Stimulated activated CD8-positive, alpha-beta memory T cell treated with anti-CD3 and anti-CD28 coated beads, Interleukin-12 subunit alpha, Interleukin-12 subunit beta, amount 100 ng/mL, for 24 hours (primary cell): Measurements from ENCODE around the gene SCAF1.

Experiments
- DNase-seq: peaks from one replicate; pipeline ENCODE4 v3.0.0-alpha.2; 2020; ENCODE audit errors: extremely low read depth

SCAF1 gene

GRCh38 chr19:49643466-49643865 is 1.5 kb downstream of the SCAF1 start:
- no peak for DNase-seq

- no peak for DNase-seq
Observed at GRCh38 chr19:49645592-49645991, 3.6 kb downstream of the SCAF1 start.

- DNase-seq = no peak
Observed at GRCh38 chr19:49645995-49646394, 4.0 kb downstream of the SCAF1 start.

- no peak for DNase-seq
Observed at GRCh38 chr19:49646586-49646985, 4.6 kb downstream of the SCAF1 start.

GRCh38 chr19:49651029-49651819 is 9.2 kb downstream of the SCAF1 start:
- DNase-seq = no peak

- DNase-seq = no peak
Observed at GRCh38 chr19:49651820-49652550, 10.0 kb downstream of the SCAF1 start.

GRCh38 chr19:49652551-49653465 is 10.8 kb downstream of the SCAF1 start:
- DNase-seq = no peak

GRCh38 chr19:49653466-49653806 is 11.4 kb downstream of the SCAF1 start:
- no peak for DNase-seq

- no peak for DNase-seq
Observed at GRCh38 chr19:49654581-49654980, 12.6 kb downstream of the SCAF1 start.

GRCh38 chr19:49655570-49656455 is 13.8 kb downstream of the SCAF1 start:
- no peak for DNase-seq

GRCh38 chr19:49656456-49657109 is 14.6 kb downstream of the SCAF1 start:
- no peak for DNase-seq

- no peak for DNase-seq
Observed at GRCh38 chr19:49657493-49658138, 15.6 kb downstream of the SCAF1 start.

- no peak for DNase-seq
Observed at GRCh38 chr19:49658139-49658517, 16.1 kb downstream of the SCAF1 start.

- no peak for DNase-seq
Observed at GRCh38 chr19:49658566-49659442, 16.8 kb downstream of the SCAF1 start.

GRCh38 chr19:49660338-49660961 is 18.4 kb downstream of the SCAF1 start:
- DNase-seq = no peak

- no peak for DNase-seq
Observed at GRCh38 chr19:49662011-49662410, 20.0 kb downstream of the SCAF1 start.

GRCh38 chr19:49663224-49663623 is 21.2 kb downstream of the SCAF1 start:
- no peak for DNase-seq

GRCh38 chr19:49664171-49665035 is 22.4 kb downstream of the SCAF1 start:
- peak; percentile 85 for DNase-seq
